HepG2 (cell line): ENCODE data around the gene GMPPB. TPM values are rescaled to one million over a fixed set of nuclear protein-coding genes. Genes with fewer than 3 reads are reported as not detected.
A peak's percentile ranks its signal among the peaks of the same experiment; 100 is the strongest.

Experiments
- BRCA1 ChIP-seq: sonication (generic); formaldehyde crosslinking; IDR thresholded peaks from 2 replicates; pipeline ENCODE4 v1.4.0; 2020; ENCODE audit warnings: missing genetic modification reagents
- EP300 ChIP-seq, 3 experiments: sonication (generic) in 1 of 3; formaldehyde crosslinking in 1 of 3; IDR thresholded peaks; 2 replicates each; pipeline versions ENCODE4 v1.5.1 to v1.6.1; 2011 to 2020; ENCODE audit warnings: low read depth in 2 of 3, low read length in 2 of 3, borderline replicate concordance in 1 of 3, improper control_type of control experiment in 1 of 3, mild to moderate bottlenecking in 1 of 3, missing genetic modification reagents in 1 of 3, moderate library complexity in 1 of 3
- HINFP ChIP-seq: sonication (generic); formaldehyde crosslinking; IDR thresholded peaks from 2 replicates; pipeline ENCODE4 v1.4.0; 2020; ENCODE audit warnings: low read depth, mild to moderate bottlenecking, missing genetic modification reagents
- HNF4A ChIP-seq: sonication (generic); formaldehyde crosslinking; IDR thresholded peaks from 2 replicates; pipeline ENCODE4 v1.4.0; 2020; ENCODE audit warnings: missing genetic modification reagents
- NFIB ChIP-seq: sonication (generic); formaldehyde crosslinking; IDR thresholded peaks from 2 replicates; pipeline ENCODE4 v1.9.0; 2021; ENCODE audit warnings: missing genetic modification reagents, mild to moderate bottlenecking, borderline replicate concordance
- NFYC ChIP-seq: IDR thresholded peaks from 2 replicates; pipeline ENCODE4 v1.6.1; 2016; ENCODE audit warnings: missing genetic modification reagents, missing compliant biosample characterization
- NR2F1 ChIP-seq, 2 experiments: fragments of 450-650 bp in 1 of 2; formaldehyde crosslinking in 1 of 2; IDR thresholded peaks; 2 replicates each; pipeline versions ENCODE4 v1.5.0 to v1.6.1; 2016 to 2020; ENCODE audit warnings: mild to moderate bottlenecking in 1 of 2, missing compliant biosample characterization in 1 of 2, missing genetic modification reagents in 1 of 2, moderate library complexity in 1 of 2
- POLR2A ChIP-seq, 2 experiments: IDR thresholded peaks; 2 replicates each; pipeline ENCODE4 v1.6.1; 2011; ENCODE audit warnings: low read depth in 2 of 2, low read length in 2 of 2, mild to moderate bottlenecking in 1 of 2, moderate library complexity in 1 of 2; ENCODE audit not compliant: insufficient read depth in 1 of 2
- SIN3B ChIP-seq: fragments of 150-350 bp; IDR thresholded peaks from 2 replicates; pipeline ENCODE4 v1.6.1; 2014; ENCODE audit warnings: low read length
- SRSF1 ChIP-seq: fragments of 200-400 bp; formaldehyde crosslinking; optimal IDR thresholded peaks from 2 replicates; pipeline ENCODE3; 2017; ENCODE audit warnings: mild to moderate bottlenecking, low read depth, low read length, moderate library complexity
- TFE3 ChIP-seq: IDR thresholded peaks from 2 replicates; pipeline ENCODE4 v1.6.1; 2016
- ZFYVE20 ChIP-seq: sonication (generic); formaldehyde crosslinking; IDR thresholded peaks from 2 replicates; pipeline ENCODE4 v1.8.0; 2023; ENCODE audit warnings: low read depth, mild to moderate bottlenecking, moderate library complexity, missing genetic modification reagents, borderline replicate concordance
- ZKSCAN5 ChIP-seq: sonication (generic); formaldehyde crosslinking; IDR thresholded peaks from 2 replicates; pipeline ENCODE4 v1.5.1; 2020; ENCODE audit warnings: mild to moderate bottlenecking, missing genetic modification reagents
- ZNF234 ChIP-seq: sonication (generic); formaldehyde crosslinking; conservative IDR thresholded peaks from 2 replicates; pipeline ENCODE4 v1.5.1; 2020; ENCODE audit warnings: mild to moderate bottlenecking, missing genetic modification reagents
- ZNF496 ChIP-seq: sonication (generic); formaldehyde crosslinking; IDR thresholded peaks from 2 replicates; pipeline ENCODE4 v1.8.1; 2023; ENCODE audit warnings: mild to moderate bottlenecking, moderate library complexity, missing genetic modification reagents; ENCODE audit not compliant: insufficient replicate concordance
- ZNF720 ChIP-seq: sonication (generic); formaldehyde crosslinking; IDR thresholded peaks from 2 replicates; pipeline ENCODE4 v1.4.0; 2020; ENCODE audit warnings: missing genetic modification reagents
- ZNF782 ChIP-seq: sonication (generic); formaldehyde crosslinking; IDR thresholded peaks from 2 replicates; pipeline ENCODE4 v1.4.0; 2020; ENCODE audit warnings: missing genetic modification reagents, mild to moderate bottlenecking, borderline replicate concordance
- polyA plus RNA-seq, 8 experiments: library from polyadenylated mRNA; depleted of rRNA in 3 of 8; stranded (reverse) in 7 of 8; unstranded in 1 of 8; fragments of >200 nt; fragmentation: Illumina TruSeq in 4 of 8; extraction: Trizol in 4 of 8; gene quantifications; 2 replicates each; pipeline versions ENCODE4 v1.2.1 to v1.2.3, GENCODE V29; 2011 to 2016; ENCODE audit warnings: low read depth in 4 of 8, missing spikeins in 1 of 8, mixed read lengths in 1 of 8; ENCODE audit not compliant: insufficient read depth in 1 of 8
- total RNA-seq, 5 experiments: library from RNA; depleted of rRNA; stranded (reverse); fragments of >200 nt; fragmentation: Illumina TruSeq; extraction: Trizol; gene quantifications; 2 replicates each; pipeline ENCODE4 v1.2.3, GENCODE V29; 2016; ENCODE audit warnings: low read depth in 1 of 5
- TF ChIP-seq, protein P1 (sequence below): IDR thresholded peaks from 2 replicates; pipeline ENCODE4 v1.6.1; 2016; ENCODE audit warnings: missing compliant biosample characterization, missing genetic modification reagents, borderline replicate concordance
- TF ChIP-seq, protein P2 (sequence below): sonication (generic); formaldehyde crosslinking; IDR thresholded peaks from 2 replicates; pipeline ENCODE4 v1.8.1; 2022; ENCODE audit warnings: mild to moderate bottlenecking, missing genetic modification reagents
- TF ChIP-seq, protein P3 (sequence below): fragments of 450-650 bp; IDR thresholded peaks from 2 replicates; pipeline ENCODE4 v1.6.1; 2017; ENCODE audit warnings: mild to moderate bottlenecking

The GMPPB gene
- total and polyA plus RNA-seq, 2 of the 13 experiments (the other 11 are each of a cell fraction or from before 2014, with no cell fraction given) = 6.5 to 23.1 TPM

GRCh38 chr3:49689046-49689907 lies 34.5 kb downstream of the GMPPB start, which contains the start of the genes MST1 and RNF123 (continued):
- TF ChIP-seq ZNF782 (CRISPR knock-in tag) (0 out of 2 replicates have a peak, but pooled peaks have one; percentile 24), ZNF234 (CRISPR knock-in tag) (0 out of 2 replicates have a peak, but pooled peaks have one; percentile 65), HINFP (peak; percentile 97), TFE3 (peak; percentile 43; the same call in 1 of the 2 replicates), ZNF496 (CRISPR knock-in tag) (no peak), ZKSCAN5 (CRISPR knock-in tag) (no peak), SIN3B (peak; percentile 82), NFYC (CRISPR knock-in tag) (no peak), SRSF1 (no peak), ZNF720 (no peak), NFIB (CRISPR knock-in tag) (no peak), ZFYVE20 (CRISPR knock-in tag) (peak; percentile 65; the same call in 1 of the 2 replicates), HNF4A (CRISPR knock-in tag) (no peak), EP300 (IDR thresholded peaks at IDR 0.05; ENCODE audit: low read depth in 2 of 2, low read length in 2 of 2) (no peak), EP300 (CRISPR knock-in tag; IDR thresholded peaks at IDR 0.05; ENCODE audit: borderline replicate concordance) (0 out of 2 replicates have a peak, but pooled peaks have one; percentile 13), POLR2A (IDR thresholded peaks at IDR 0.05; ENCODE audit: insufficient read depth in 1 of 2, low read depth in 2 of 2, low read length in 2 of 2) (peak; percentile 59 to 72; a peak in 3 of 4 replicates), BRCA1 (CRISPR knock-in tag) (no peak), NR2F1 (CRISPR knock-in tag; IDR thresholded peaks at IDR 0.05) (no peak)
- TF ChIP-seq, protein P1, sequence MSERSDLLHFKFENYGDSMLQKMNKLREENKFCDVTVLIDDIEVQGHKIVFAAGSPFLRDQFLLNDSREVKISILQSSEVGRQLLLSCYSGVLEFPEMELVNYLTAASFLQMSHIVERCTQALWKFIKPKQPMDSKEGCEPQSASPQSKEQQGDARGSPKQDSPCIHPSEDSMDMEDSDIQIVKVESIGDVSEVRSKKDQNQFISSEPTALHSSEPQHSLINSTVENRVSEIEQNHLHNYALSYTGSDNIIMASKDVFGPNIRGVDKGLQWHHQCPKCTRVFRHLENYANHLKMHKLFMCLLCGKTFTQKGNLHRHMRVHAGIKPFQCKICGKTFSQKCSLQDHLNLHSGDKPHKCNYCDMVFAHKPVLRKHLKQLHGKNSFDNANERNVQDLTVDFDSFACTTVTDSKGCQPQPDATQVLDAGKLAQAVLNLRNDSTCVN = peak; percentile 37; the same call in 1 of the 2 replicates
- TF ChIP-seq, protein P2, sequence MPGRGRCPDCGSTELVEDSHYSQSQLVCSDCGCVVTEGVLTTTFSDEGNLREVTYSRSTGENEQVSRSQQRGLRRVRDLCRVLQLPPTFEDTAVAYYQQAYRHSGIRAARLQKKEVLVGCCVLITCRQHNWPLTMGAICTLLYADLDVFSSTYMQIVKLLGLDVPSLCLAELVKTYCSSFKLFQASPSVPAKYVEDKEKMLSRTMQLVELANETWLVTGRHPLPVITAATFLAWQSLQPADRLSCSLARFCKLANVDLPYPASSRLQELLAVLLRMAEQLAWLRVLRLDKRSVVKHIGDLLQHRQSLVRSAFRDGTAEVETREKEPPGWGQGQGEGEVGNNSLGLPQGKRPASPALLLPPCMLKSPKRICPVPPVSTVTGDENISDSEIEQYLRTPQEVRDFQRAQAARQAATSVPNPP = no peak
- TF ChIP-seq, protein P3, sequence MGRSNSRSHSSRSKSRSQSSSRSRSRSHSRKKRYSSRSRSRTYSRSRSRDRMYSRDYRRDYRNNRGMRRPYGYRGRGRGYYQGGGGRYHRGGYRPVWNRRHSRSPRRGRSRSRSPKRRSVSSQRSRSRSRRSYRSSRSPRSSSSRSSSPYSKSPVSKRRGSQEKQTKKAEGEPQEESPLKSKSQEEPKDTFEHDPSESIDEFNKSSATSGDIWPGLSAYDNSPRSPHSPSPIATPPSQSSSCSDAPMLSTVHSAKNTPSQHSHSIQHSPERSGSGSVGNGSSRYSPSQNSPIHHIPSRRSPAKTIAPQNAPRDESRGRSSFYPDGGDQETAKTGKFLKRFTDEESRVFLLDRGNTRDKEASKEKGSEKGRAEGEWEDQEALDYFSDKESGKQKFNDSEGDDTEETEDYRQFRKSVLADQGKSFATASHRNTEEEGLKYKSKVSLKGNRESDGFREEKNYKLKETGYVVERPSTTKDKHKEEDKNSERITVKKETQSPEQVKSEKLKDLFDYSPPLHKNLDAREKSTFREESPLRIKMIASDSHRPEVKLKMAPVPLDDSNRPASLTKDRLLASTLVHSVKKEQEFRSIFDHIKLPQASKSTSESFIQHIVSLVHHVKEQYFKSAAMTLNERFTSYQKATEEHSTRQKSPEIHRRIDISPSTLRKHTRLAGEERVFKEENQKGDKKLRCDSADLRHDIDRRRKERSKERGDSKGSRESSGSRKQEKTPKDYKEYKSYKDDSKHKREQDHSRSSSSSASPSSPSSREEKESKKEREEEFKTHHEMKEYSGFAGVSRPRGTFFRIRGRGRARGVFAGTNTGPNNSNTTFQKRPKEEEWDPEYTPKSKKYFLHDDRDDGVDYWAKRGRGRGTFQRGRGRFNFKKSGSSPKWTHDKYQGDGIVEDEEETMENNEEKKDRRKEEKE = no peak
